K562 (cell line): Measurements from ENCODE around the gene MEGF10. TPM values are rescaled to one million over a fixed set of nuclear protein-coding genes. Genes with fewer than 3 reads are reported as not detected.

ENCODE experiments used
- ATAC-seq: fragments of 200-7000 bp; cut with Tn5 transposase; 3 replicates; pipeline ENCODE4 v1.9.1; 2020; ENCODE audit warnings: moderate library complexity
- BruUV-seq: library from RNA; stranded (reverse); fragments of 400-500 nt; replicated peaks from 2 replicates; lab custom pipeline; 2021; lab: Mats Ljungman, UMichigan
- CTCF ChIA-PET: fragments of 300-600 bp; formaldehyde crosslinking; extraction: SDS; loops from one replicate; lab custom pipeline; 2021; ENCODE audit warnings: low intra/inter-chr PET ratio; lab: Yijun Ruan, JAX
- POLR2A ChIA-PET: fragments of 300-600, 350-650 bp; sonication (Branson Sonifier 250); formaldehyde crosslinking; extraction: SDS; loops from one replicate; lab custom pipeline; 2021; ENCODE audit warnings: antibody characterized with exemption, inconsistent platforms; lab: Yijun Ruan, JAX
- DNase-seq, 4 experiments: peaks; one replicate each; pipeline versions ENCODE4 v3.0.0 to v3.0.0-alpha.2; 2011 to 2018; ENCODE audit warnings: low spot score in 3 of 4, mixed read lengths in 3 of 4; ENCODE audit errors: extremely low read depth in 1 of 4
- FAIRE-seq: peaks from 2 replicates; lab custom pipeline; 2011; peaks lifted over from hg19 to GRCh38; lab: Jason Lieb, UNC
- H2AFZ ChIP-seq: 2 replicates; pipeline ENCODE4 v1.6.0; 2011; ENCODE audit warnings: low read depth, low read length, control low read depth, inconsistent platforms
- H3K27ac ChIP-seq: fragments of 200-600 bp; 3 replicates; pipeline ENCODE4 v1.8.0; 2011; ENCODE audit warnings: low read depth, mild to moderate bottlenecking, control low read depth, inconsistent platforms, low read length, moderate library complexity, mixed read lengths; ENCODE audit errors: extremely low read depth
- H3K27me3 ChIP-seq, 2 experiments: fragments of 300-600 bp in 1 of 2; 2 replicates in 1 of 2; 3 replicates in 1 of 2; pipeline versions ENCODE4 v1.6.0 to v1.8.0; 2011; ENCODE audit warnings: inconsistent platforms in 2 of 2, low read length in 2 of 2, mild to moderate bottlenecking in 1 of 2, mixed read lengths in 1 of 2, moderate library complexity in 1 of 2; ENCODE audit not compliant: control insufficient read depth in 2 of 2, insufficient read depth in 2 of 2
- H3K36me3 ChIP-seq: fragments of 300-600 bp; 3 replicates; pipeline ENCODE4 v1.8.0; 2011; ENCODE audit warnings: mild to moderate bottlenecking, low read length, inconsistent platforms; ENCODE audit not compliant: control insufficient read depth, insufficient read depth
- H3K4me1 ChIP-seq, 2 experiments: fragments of 200-600 bp in 1 of 2; replicated peaks in 1 of 2; 2 replicates in 1 of 2; 3 replicates in 1 of 2; pipeline versions ENCODE4 v1.5.1 to v1.8.0; 2011; ENCODE audit warnings: inconsistent platforms in 2 of 2, low read length in 2 of 2, mild to moderate bottlenecking in 1 of 2, mixed read lengths in 1 of 2, moderate library complexity in 1 of 2; ENCODE audit not compliant: control insufficient read depth in 2 of 2, insufficient read depth in 2 of 2
- H3K4me2 ChIP-seq: 2 replicates; pipeline ENCODE4 v1.6.1; 2011; ENCODE audit warnings: low read length, control low read depth, inconsistent platforms, mixed read lengths; ENCODE audit not compliant: insufficient read depth
- H3K4me3 ChIP-seq: fragments of 200-600 bp; sonication (generic), shearing (Covaris generic); 2 replicates; pipeline ENCODE4 v1.5.1; 2016; ENCODE audit warnings: control low read depth, inconsistent platforms
- H3K79me2 ChIP-seq: fragments of 200-600 bp; 3 replicates; pipeline ENCODE4 v1.8.0; 2011; ENCODE audit warnings: low read length, inconsistent platforms; ENCODE audit not compliant: control insufficient read depth, insufficient read depth
- H3K9ac ChIP-seq, 2 experiments: 2 replicates each; pipeline versions ENCODE4 v1.6.0 to v1.6.1; 2011; ENCODE audit warnings: low read depth in 2 of 2, low read length in 2 of 2, control low read depth in 1 of 2, inconsistent platforms in 1 of 2, mild to moderate bottlenecking in 1 of 2, mixed read lengths in 1 of 2; ENCODE audit not compliant: insufficient read depth in 1 of 2
- H3K9me1 ChIP-seq: one replicate; pipeline ENCODE4 v1.6.0; 2011; ENCODE audit warnings: inconsistent platforms, mild to moderate bottlenecking, low read length, moderate library complexity; ENCODE audit not compliant: control insufficient read depth, insufficient read depth
- H3K9me3 ChIP-seq: replicated peaks from 2 replicates; pipeline ENCODE4 v1.5.1; 2011; ENCODE audit warnings: low read depth, low read length, inconsistent platforms; ENCODE audit not compliant: control insufficient read depth, insufficient read depth
- H4K20me1 ChIP-seq: replicated peaks from 2 replicates; pipeline ENCODE4 v1.6.1; 2011; ENCODE audit warnings: low read length, inconsistent platforms, mixed read lengths; ENCODE audit not compliant: control insufficient read depth, insufficient read depth
- CSDE1 ChIP-seq, 2 experiments: fragments of 450-650 bp; IDR thresholded peaks; 2 replicates each; pipeline ENCODE4 v1.6.1; 2016; ENCODE audit warnings: mild to moderate bottlenecking in 1 of 2
- ELF1 ChIP-seq: fragments of 200-800 bp; sonication (Bioruptor generic); IDR thresholded peaks from 2 replicates; pipeline ENCODE4 v1.6.1; 2016; ENCODE audit warnings: missing genetic modification characterization, missing compliant biosample characterization
- ETS1 ChIP-seq: conservative IDR thresholded peaks from 2 replicates; pipeline ENCODE4 v1.6.1; 2011; ENCODE audit warnings: low read depth, mild to moderate bottlenecking, low read length; ENCODE audit not compliant: control insufficient read depth
- GABPA ChIP-seq: fragments of 200-800 bp; sonication (Bioruptor generic); conservative IDR thresholded peaks from 2 replicates; pipeline ENCODE4 v1.6.1; 2016; ENCODE audit warnings: low read depth, missing genetic modification characterization, missing compliant biosample characterization
- JUN ChIP-seq, 2 experiments: sonication (generic) in 1 of 2; formaldehyde crosslinking in 1 of 2; IDR thresholded peaks; 2 replicates each; pipeline versions ENCODE4 v1.6.1 to v1.8.0; 2012 to 2022; ENCODE audit warnings: borderline replicate concordance in 2 of 2, mild to moderate bottlenecking in 2 of 2, improper control_type of control experiment in 1 of 2, low read depth in 1 of 2, low read length in 1 of 2, missing genetic modification reagents in 1 of 2
- KLF10 ChIP-seq: fragments of 250-450 bp; sonication (Bioruptor Pico); IDR thresholded peaks from 2 replicates; pipeline ENCODE4 v1.6.1; 2021; ENCODE audit warnings: matching md5 sums
- MBD2 ChIP-seq: sonication (generic); IDR thresholded peaks from 2 replicates; pipeline ENCODE4 v1.6.1; 2016; ENCODE audit warnings: low read depth, borderline replicate concordance
- RNF2 ChIP-seq: sonication (generic); IDR thresholded peaks from 2 replicates; pipeline ENCODE4 v1.6.1; 2016
- SUPT5H ChIP-seq: fragments of 450-650 bp; IDR thresholded peaks from 2 replicates; pipeline ENCODE4 v1.6.1; 2016
- TEAD4 ChIP-seq, 2 experiments: sonication (generic) in 1 of 2; formaldehyde crosslinking in 1 of 2; IDR thresholded peaks; 2 replicates each; pipeline versions ENCODE4 v1.6.1 to v1.8.0; 2012 to 2022; ENCODE audit warnings: borderline replicate concordance in 1 of 2, inconsistent platforms in 1 of 2, low read length in 1 of 2, mild to moderate bottlenecking in 1 of 2, missing genetic modification reagents in 1 of 2
- ZFP36 ChIP-seq: fragments of 150-350 bp; IDR thresholded peaks from 2 replicates; pipeline ENCODE4 v1.6.1; 2018; ENCODE audit warnings: low read length, low read depth; ENCODE audit not compliant: partially characterized antibody
- ZNF592 ChIP-seq: fragments of 450-650 bp; IDR thresholded peaks from 2 replicates; pipeline ENCODE4 v1.6.1; 2017; ENCODE audit warnings: antibody characterized with exemption, mild to moderate bottlenecking
- ZNF764 ChIP-seq: fragments of 250-450 bp; sonication (Bioruptor Pico); IDR thresholded peaks from 2 replicates; pipeline ENCODE4 v1.4.0; 2020; ENCODE audit warnings: low read depth, mild to moderate bottlenecking, moderate library complexity
- WGBS: fragments of 100-300 bp; shearing (Covaris generic); methylation state at CpG from one replicate; pipeline ENCODE4 v1.1.6; 2016; ENCODE audit warnings: low coverage, mixed read lengths; ENCODE audit not compliant: insufficient coverage; ENCODE audit errors: missing lambda C conversion rate; 5-methylcytosine and 5-hydroxymethylcytosine counted together
- in situ Hi-C: fragments of 300-500 bp; cut with MboI; formaldehyde crosslinking; loops from 4 replicates; pipeline ENCODE4 v1.15.0; 2018; ENCODE audit warnings: inconsistent platforms, mixed read lengths
- intact Hi-C: fragments of 100-400 bp; cut with micrococcal nuclease; formaldehyde crosslinking; loops from 2 replicates; pipeline ENCODE4 v1.14.2; 2022
- polyA plus RNA-seq, 8 experiments: library from polyadenylated mRNA; depleted of rRNA in 4 of 8; stranded (reverse) in 5 of 8; unstranded in 3 of 8; fragments of >200 nt; fragmentation: Nextera tagmentation in 2 of 8; fragmentation: Illumina TruSeq in 1 of 8; extraction: Ambion mirVana in 2 of 8; extraction: Trizol in 1 of 8; gene quantifications; 2 replicates each; pipeline versions ENCODE4 v1.2.1 to v1.2.3, GENCODE V29; 2011 to 2014; ENCODE audit warnings: inconsistent platforms in 1 of 8, missing spikeins in 1 of 8
- total RNA-seq, 7 experiments: library from RNA; depleted of rRNA in 6 of 7; stranded (reverse); fragments of >200 nt in 6 of 7; fragmentation: Illumina TruSeq in 2 of 7; extraction: Trizol in 2 of 7; gene quantifications; 2 replicates each; pipeline versions ENCODE4 v1.2.1 to v1.2.3, GENCODE V29; 2011 to 2021; ENCODE audit warnings: low replicate concordance in 1 of 7
- TF ChIP-seq, protein P1 (sequence below), 2 experiments: fragments of 450-650 bp; IDR thresholded peaks; 2 replicates each; pipeline ENCODE4 v1.6.1; 2016

The MEGF10 gene
- total and polyA plus RNA-seq, 9 of the 15 experiments (the other 6 are each of a cell fraction or from before 2014, with no cell fraction given): 0.07 TPM; not detected in 8

GRCh38 chr5:127386557-127386956, 96.0 kb downstream of the MEGF10 start:
- intact Hi-C loops (no loop called here), in situ Hi-C loops (no loop called here)
- no peak overlapping the region for H3K4me2 ChIP-seq
- no peaks in the 10 kb centered on the region for H4K20me1 ChIP-seq
- no peaks in the 10 kb centered on the region for H3K9me3 ChIP-seq
- no TSS peak for BruUV-seq
- no peak for FAIRE-seq
- no peaks in the 10 kb centered on the region for H3K36me3 ChIP-seq
- no peak overlapping the region for H3K4me3 ChIP-seq
- H3K9me1 ChIP-seq: no peaks in the 10 kb centered on the region
- ATAC-seq: no peak
- H3K27ac ChIP-seq: no peak overlapping the region
- no peak overlapping the region for H2AFZ ChIP-seq
- 0% methylated on average over 2 of the region's 2 CpGs for WGBS
- H3K9ac ChIP-seq: no peak overlapping the region
- no peaks in the 10 kb centered on the region for H3K79me2 ChIP-seq
- ChIA-PET POLR2A (no interaction called here), CTCF (no interaction called here)
- DNase-seq: no peak
- H3K27me3 ChIP-seq: no peaks in the 10 kb centered on the region
- no peaks in the 10 kb centered on the region for H3K4me1 ChIP-seq
- TF ChIP-seq MBD2 (no peak), CSDE1 (IDR thresholded peaks at IDR 0.05) (no peak), RNF2 (no peak), ETS1 (no peak), ZNF592 (no peak), ZNF764 (CRISPR knock-in tag) (no peak), KLF10 (CRISPR knock-in tag) (no peak), ZFP36 (no peak), JUN (IDR thresholded peaks at IDR 0.05; ENCODE audit: borderline replicate concordance, low read depth, low read length) (no peak), JUN (CRISPR knock-in tag; IDR thresholded peaks at IDR 0.05; ENCODE audit: borderline replicate concordance) (no peak), ELF1 (tag) (no peak), GABPA (tag) (no peak), SUPT5H (no peak), TEAD4 (IDR thresholded peaks at IDR 0.05; ENCODE audit: low read length) (no peak), TEAD4 (CRISPR knock-in tag; IDR thresholded peaks at IDR 0.05; ENCODE audit: borderline replicate concordance) (no peak)
- TF ChIP-seq, protein P1, sequence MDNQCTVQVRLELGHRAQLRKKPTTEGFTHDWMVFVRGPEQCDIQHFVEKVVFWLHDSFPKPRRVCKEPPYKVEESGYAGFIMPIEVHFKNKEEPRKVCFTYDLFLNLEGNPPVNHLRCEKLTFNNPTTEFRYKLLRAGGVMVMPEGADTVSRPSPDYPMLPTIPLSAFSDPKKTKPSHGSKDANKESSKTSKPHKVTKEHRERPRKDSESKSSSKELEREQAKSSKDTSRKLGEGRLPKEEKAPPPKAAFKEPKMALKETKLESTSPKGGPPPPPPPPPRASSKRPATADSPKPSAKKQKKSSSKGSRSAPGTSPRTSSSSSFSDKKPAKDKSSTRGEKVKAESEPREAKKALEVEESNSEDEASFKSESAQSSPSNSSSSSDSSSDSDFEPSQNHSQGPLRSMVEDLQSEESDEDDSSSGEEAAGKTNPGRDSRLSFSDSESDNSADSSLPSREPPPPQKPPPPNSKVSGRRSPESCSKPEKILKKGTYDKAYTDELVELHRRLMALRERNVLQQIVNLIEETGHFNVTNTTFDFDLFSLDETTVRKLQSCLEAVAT (IDR thresholded peaks at IDR 0.05): no peak
